Liver (tissue), 9 donors: Measurements from ENCODE around the gene CROCC2. TPM values are rescaled to one million over a fixed set of nuclear protein-coding genes. Genes with fewer than 3 reads are reported as not detected.

Experiments used
- DNase-seq: peaks from one replicate; pipeline ENCODE4 v3.0.0-alpha.2; 2017; ENCODE audit warnings: low spot score
- H3K27ac ChIP-seq, 2 donors: one replicate each; pipeline ENCODE4 v1.7.0; 2013; ENCODE audit warnings: inconsistent platforms in 2 of 2, low read length in 2 of 2, control low read depth in 1 of 2, low read depth in 1 of 2, mild to moderate bottlenecking in 1 of 2
- H3K27me3 ChIP-seq, 4 donors: one replicate each; pipeline versions ENCODE4 v1.6.1 to v1.7.0; 2013; ENCODE audit warnings: low read length in 3 of 4, inconsistent platforms in 1 of 4, mild to moderate bottlenecking in 1 of 4, moderate library complexity in 1 of 4; ENCODE audit not compliant: control insufficient read depth in 4 of 4, insufficient read depth in 4 of 4
- H3K36me3 ChIP-seq, 4 donors: one replicate each; pipeline versions ENCODE4 v1.6.1 to v1.7.0; 2013; ENCODE audit warnings: low read length in 3 of 4, mild to moderate bottlenecking in 3 of 4, low read depth in 1 of 4, moderate library complexity in 1 of 4; ENCODE audit not compliant: control insufficient read depth in 4 of 4, insufficient read depth in 3 of 4
- H3K4me1 ChIP-seq, 4 donors: one replicate each; pipeline versions ENCODE4 v1.6.1 to v1.7.0; 2013; ENCODE audit warnings: low read length in 3 of 4, mild to moderate bottlenecking in 3 of 4, moderate library complexity in 1 of 4; ENCODE audit not compliant: control insufficient read depth in 4 of 4, insufficient read depth in 4 of 4
- H3K4me3 ChIP-seq, 3 donors: one replicate each; pipeline versions ENCODE4 v1.6.1 to v1.7.0; 2013; ENCODE audit warnings: low read length in 3 of 3, control low read depth in 1 of 3, low read depth in 1 of 3, mild to moderate bottlenecking in 1 of 3
- H3K9ac ChIP-seq, 2 donors: one replicate each; pipeline ENCODE4 v1.7.0; 2013; ENCODE audit warnings: low read length in 2 of 2, mild to moderate bottlenecking in 2 of 2, moderate library complexity in 2 of 2, control low read depth in 1 of 2, low read depth in 1 of 2
- H3K9me3 ChIP-seq, 4 donors: one replicate each; pipeline versions ENCODE4 v1.6.1 to v1.7.0; 2013; ENCODE audit warnings: low read length in 3 of 4; ENCODE audit not compliant: control insufficient read depth in 4 of 4
- EGR1 ChIP-seq, 2 donors: IDR thresholded peaks; 2 replicates each; pipeline ENCODE4 v1.6.1; 2016 to 2018; ENCODE audit warnings: antibody characterized with exemption in 2 of 2, low read depth in 2 of 2
- FOXA1 ChIP-seq: IDR thresholded peaks from 2 replicates; pipeline ENCODE4 v1.6.1; 2016; ENCODE audit warnings: antibody characterized with exemption
- FOXA2 ChIP-seq: IDR thresholded peaks from 2 replicates; pipeline ENCODE4 v1.6.1; 2016; ENCODE audit warnings: antibody characterized with exemption
- GABPA ChIP-seq, 2 donors: IDR thresholded peaks in 1 of 2; conservative IDR thresholded peaks in 1 of 2; 2 replicates each; pipeline ENCODE4 v1.6.1; 2016; ENCODE audit warnings: antibody characterized with exemption in 2 of 2, mild to moderate bottlenecking in 1 of 2, moderate library complexity in 1 of 2
- HNF4G ChIP-seq: IDR thresholded peaks from 2 replicates; pipeline ENCODE4 v1.6.1; 2016; ENCODE audit warnings: antibody characterized with exemption
- JUND ChIP-seq, 2 donors: IDR thresholded peaks; 2 replicates each; pipeline ENCODE4 v1.6.1; 2016; ENCODE audit warnings: antibody characterized with exemption in 2 of 2
- NR2F2 ChIP-seq: IDR thresholded peaks from 2 replicates; pipeline ENCODE4 v1.6.1; 2016; ENCODE audit warnings: antibody characterized with exemption
- RAD21 ChIP-seq, 2 donors: IDR thresholded peaks; 2 replicates each; pipeline ENCODE4 v1.6.1; 2016; ENCODE audit warnings: antibody characterized with exemption in 2 of 2, mild to moderate bottlenecking in 2 of 2
- RXRA ChIP-seq, 2 donors: IDR thresholded peaks; 2 replicates each; pipeline ENCODE4 v1.6.1; 2017 to 2018; ENCODE audit warnings: antibody characterized with exemption in 2 of 2, mild to moderate bottlenecking in 1 of 2
- SP1 ChIP-seq: IDR thresholded peaks from 2 replicates; pipeline ENCODE4 v1.6.1; 2018; ENCODE audit warnings: antibody characterized with exemption, mild to moderate bottlenecking
- TAF1 ChIP-seq: conservative IDR thresholded peaks from 2 replicates; pipeline ENCODE4 v1.6.1; 2016; ENCODE audit warnings: antibody characterized with exemption, mild to moderate bottlenecking
- YY1 ChIP-seq: IDR thresholded peaks from 2 replicates; pipeline ENCODE4 v1.6.1; 2016; ENCODE audit warnings: antibody characterized with exemption, mild to moderate bottlenecking
- WGBS: extraction: QIAGEN DNeasy Blood & Tissue Kit; methylation state at CpG from one replicate; pipeline ENCODE4 v1.1.7; 2013; 5-methylcytosine and 5-hydroxymethylcytosine counted together
- polyA plus RNA-seq, 2 donors: library from polyadenylated mRNA; stranded (reverse) in 1 of 2; unstranded in 1 of 2; fragments of 200-250 nt in 1 of 2; fragments of >200 nt in 1 of 2; fragmentation: Nextera tagmentation in 1 of 2; extraction: Ambion mirVana in 1 of 2; gene quantifications; one replicate each; pipeline versions ENCODE4 v1.2.1 to v1.2.3, GENCODE V29; 2013 to 2015
- total RNA-seq, 2 donors: library from RNA; depleted of rRNA; stranded (reverse); fragments of >200 nt; gene quantifications; one replicate each; pipeline ENCODE4 v1.2.3, GENCODE V29; 2014
- TF ChIP-seq, protein P1 (sequence below): fragments of 150-350 bp; IDR thresholded peaks from 2 replicates; pipeline ENCODE4 v1.5.1; 2017; ENCODE audit warnings: improper control_type of control experiment, low read depth, low read length; ENCODE audit not compliant: missing input control
- TF ChIP-seq, protein P2 (sequence below): IDR thresholded peaks from 2 replicates; pipeline ENCODE4 v1.6.1; 2016; ENCODE audit warnings: antibody characterized with exemption
- TF ChIP-seq, protein P3 (sequence below): IDR thresholded peaks from 2 replicates; pipeline ENCODE4 v1.6.1; 2016; ENCODE audit warnings: antibody characterized with exemption, mild to moderate bottlenecking
- donor health status: healthy.
- donor health status: healthy.
- donor health status: healthy.
- donor health status: healthy.
- donor health status: healthy.

The CROCC2 gene
- total and polyA plus RNA-seq, 4 donors: under 0.01 to 0.13 (median 0.05) TPM

DNA sequence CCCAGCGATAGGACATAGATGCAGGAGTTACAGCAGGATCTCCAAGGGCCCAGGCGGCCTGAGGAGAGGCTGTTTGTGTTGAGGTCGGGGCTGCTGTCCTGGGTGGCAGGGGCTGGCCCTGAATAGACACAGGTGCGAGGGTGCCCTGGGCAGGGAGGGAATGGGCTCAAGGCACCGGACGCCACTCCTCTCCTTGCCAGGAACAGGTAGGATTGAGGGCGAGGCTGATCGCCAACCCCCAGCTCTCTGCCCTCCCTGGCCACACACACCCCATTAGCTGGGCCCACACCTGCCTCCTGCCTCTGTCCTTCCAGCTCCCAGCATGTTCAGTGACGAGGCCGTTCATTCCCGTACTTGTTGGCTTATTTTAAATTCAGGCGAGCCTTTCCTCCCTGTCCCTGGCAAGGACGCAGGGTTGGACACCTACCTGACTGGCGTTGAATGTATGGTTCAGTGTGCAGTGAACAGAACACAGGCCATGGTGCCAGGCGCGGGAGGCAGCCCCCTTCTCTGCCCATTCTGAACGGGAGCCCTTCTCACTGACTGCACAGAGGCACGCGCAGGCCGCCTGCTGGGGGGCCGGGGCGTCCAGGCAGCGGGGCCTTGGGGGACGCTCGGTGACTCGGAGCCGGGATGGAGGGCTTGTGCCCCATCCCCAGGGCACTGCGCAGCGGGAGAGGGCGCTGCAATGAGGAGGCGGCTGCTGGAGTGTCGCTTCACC lies 51.0 kb downstream of the CROCC2 start:
- no peak overlapping the region for H3K9ac ChIP-seq
- peaks cover 0 to 22% (median 17%) of the 10 kb centered on the region in 4 donors for H3K4me1 ChIP-seq
- TF ChIP-seq HNF4G (no peak), TAF1 (no peak), RAD21 (IDR thresholded peaks at IDR 0.05) (no peak), RXRA (IDR thresholded peaks at IDR 0.05) (no peak), GABPA (IDR thresholded peaks at IDR 0.05 in 1 of 2, conservative IDR thresholded peaks at IDR 0.05 in 1 of 2) (no peak), NR2F2 (no peak)
- TF ChIP-seq, protein P1, sequence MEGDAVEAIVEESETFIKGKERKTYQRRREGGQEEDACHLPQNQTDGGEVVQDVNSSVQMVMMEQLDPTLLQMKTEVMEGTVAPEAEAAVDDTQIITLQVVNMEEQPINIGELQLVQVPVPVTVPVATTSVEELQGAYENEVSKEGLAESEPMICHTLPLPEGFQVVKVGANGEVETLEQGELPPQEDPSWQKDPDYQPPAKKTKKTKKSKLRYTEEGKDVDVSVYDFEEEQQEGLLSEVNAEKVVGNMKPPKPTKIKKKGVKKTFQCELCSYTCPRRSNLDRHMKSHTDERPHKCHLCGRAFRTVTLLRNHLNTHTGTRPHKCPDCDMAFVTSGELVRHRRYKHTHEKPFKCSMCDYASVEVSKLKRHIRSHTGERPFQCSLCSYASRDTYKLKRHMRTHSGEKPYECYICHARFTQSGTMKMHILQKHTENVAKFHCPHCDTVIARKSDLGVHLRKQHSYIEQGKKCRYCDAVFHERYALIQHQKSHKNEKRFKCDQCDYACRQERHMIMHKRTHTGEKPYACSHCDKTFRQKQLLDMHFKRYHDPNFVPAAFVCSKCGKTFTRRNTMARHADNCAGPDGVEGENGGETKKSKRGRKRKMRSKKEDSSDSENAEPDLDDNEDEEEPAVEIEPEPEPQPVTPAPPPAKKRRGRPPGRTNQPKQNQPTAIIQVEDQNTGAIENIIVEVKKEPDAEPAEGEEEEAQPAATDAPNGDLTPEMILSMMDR: no peak
- H3K27ac ChIP-seq: no peak overlapping the region
- H3K36me3 ChIP-seq: no peaks in the 10 kb centered on the region
- no peaks in the 10 kb centered on the region for H3K9me3 ChIP-seq
- peak; percentile 27 for DNase-seq
- 93% methylated on average over 32 of the region's 32 CpGs for WGBS
- H3K27me3 ChIP-seq: no peaks in the 10 kb centered on the region
- no peak overlapping the region for H3K4me3 ChIP-seq

DNA sequence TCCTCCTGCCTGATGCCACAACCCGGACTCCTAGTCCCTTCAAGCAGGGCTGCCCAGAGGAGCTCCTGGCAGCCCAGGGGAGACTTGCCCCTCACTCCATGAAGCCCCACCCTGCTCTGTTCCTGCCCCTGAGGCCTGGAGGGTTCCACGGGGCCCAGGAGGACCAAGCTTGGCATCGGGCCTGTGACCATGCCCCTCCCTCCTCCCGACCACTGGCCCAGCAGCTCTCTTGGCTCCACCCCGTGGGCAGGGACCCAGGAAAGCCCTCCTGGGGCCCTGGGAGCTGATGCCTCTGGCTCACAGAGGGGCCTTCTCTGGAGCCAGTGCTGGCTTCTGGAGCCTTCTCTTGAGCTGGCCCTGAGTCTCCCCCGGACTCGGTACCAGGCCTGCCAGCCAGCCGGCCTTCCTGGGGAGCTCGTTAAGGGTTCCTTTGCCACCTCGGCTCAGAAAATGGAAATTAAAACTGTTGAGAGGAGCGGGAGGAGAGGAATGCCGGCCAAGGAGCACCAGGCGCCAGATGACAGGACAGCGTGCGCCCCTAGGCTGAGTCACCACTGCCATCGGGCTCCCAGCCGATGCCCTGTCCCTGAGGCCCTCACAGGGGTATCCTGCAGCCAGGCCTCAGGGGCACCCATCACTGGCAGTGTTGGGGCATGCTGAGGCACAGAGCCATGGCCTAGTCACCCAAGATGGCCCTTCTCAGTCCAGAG lies 51.7 kb downstream of the CROCC2 start:
- Histone ChIP-seq H3K9ac (no peak overlapping the region), H3K27me3 (no peaks in the 10 kb centered on the region), H3K4me1 (peaks cover 0 to 28% (median 20%) of the 10 kb centered on the region in 4 donors), H3K9me3 (no peaks in the 10 kb centered on the region), H3K36me3 (no peaks in the 10 kb centered on the region), H3K4me3 (no peak overlapping the region), H3K27ac (no peak overlapping the region)
- TF ChIP-seq FOXA2: no peak
- TF ChIP-seq EGR1 (IDR thresholded peaks at IDR 0.05; ENCODE audit: low read depth in 2 of 2): no peak
- no peak for TF ChIP-seq JUND (IDR thresholded peaks at IDR 0.05)
- no peak for TF ChIP-seq YY1
- 88% methylated on average over 17 of the region's 17 CpGs for WGBS
- DNase-seq: peak; percentile 35

DNA sequence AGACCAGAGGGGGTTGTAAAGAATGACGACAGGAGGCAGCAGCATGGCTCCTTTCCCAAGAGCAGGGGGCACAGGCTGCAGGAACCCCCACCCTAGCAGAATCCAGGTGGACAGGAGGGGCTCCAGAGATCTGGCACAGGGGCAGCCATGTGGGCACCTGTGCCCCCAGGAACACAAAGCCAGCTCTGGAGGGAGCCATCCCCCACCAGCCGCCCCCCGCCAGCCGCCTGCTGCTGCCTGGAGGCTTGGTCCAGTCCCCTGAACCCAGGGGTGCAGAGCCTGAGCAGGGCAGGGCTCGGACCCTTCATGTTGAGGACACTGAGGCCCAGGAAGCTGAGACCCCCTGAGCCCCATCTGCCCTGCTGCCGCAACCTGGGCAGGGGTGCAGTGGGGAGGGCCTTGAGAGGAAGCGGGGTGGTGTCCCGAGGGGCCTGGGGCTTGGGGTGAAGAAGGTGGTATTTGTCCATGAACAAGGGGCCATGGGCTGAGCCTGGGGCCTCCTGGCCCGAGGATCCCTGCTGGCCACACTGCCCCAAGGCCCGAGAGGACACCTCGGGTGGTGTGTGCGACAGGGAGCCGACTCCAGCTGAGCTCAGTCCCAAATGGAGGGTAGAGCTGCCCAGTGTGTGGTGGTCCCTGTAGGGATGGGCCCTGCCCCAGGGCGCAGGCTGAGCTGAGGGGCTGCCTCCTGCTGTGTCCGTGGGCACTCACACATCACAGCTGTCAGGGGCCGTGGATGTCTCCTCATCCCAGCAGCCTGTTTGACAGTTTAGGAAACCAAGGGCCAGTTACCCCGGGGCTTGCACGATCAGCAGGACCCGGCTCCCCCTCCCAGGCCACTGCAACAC lies 52.5 kb downstream of the CROCC2 start:
- Histone ChIP-seq H3K36me3 (no peaks in the 10 kb centered on the region), H3K4me1 (peaks cover 0 to 31% (median 21%) of the 10 kb centered on the region in 4 donors), H3K9me3 (no peaks in the 10 kb centered on the region), H3K9ac (no peak overlapping the region), H3K27ac (no peak overlapping the region), H3K4me3 (no peak overlapping the region), H3K27me3 (no peaks in the 10 kb centered on the region)
- peak; percentile 32 for DNase-seq
- 96% methylated on average over 19 of the region's 19 CpGs for WGBS
- TF ChIP-seq, protein P1: no peak
- TF ChIP-seq YY1 (no peak), NR2F2 (no peak), RAD21 (IDR thresholded peaks at IDR 0.05) (no peak), HNF4G (no peak), SP1 (no peak), JUND (IDR thresholded peaks at IDR 0.05) (no peak), RXRA (IDR thresholded peaks at IDR 0.05) (no peak), FOXA1 (no peak)
- TF ChIP-seq, protein P2, sequence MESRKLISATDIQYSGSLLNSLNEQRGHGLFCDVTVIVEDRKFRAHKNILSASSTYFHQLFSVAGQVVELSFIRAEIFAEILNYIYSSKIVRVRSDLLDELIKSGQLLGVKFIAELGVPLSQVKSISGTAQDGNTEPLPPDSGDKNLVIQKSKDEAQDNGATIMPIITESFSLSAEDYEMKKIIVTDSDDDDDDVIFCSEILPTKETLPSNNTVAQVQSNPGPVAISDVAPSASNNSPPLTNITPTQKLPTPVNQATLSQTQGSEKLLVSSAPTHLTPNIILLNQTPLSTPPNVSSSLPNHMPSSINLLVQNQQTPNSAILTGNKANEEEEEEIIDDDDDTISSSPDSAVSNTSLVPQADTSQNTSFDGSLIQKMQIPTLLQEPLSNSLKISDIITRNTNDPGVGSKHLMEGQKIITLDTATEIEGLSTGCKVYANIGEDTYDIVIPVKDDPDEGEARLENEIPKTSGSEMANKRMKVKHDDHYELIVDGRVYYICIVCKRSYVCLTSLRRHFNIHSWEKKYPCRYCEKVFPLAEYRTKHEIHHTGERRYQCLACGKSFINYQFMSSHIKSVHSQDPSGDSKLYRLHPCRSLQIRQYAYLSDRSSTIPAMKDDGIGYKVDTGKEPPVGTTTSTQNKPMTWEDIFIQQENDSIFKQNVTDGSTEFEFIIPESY: no peak
- TF ChIP-seq, protein P3, sequence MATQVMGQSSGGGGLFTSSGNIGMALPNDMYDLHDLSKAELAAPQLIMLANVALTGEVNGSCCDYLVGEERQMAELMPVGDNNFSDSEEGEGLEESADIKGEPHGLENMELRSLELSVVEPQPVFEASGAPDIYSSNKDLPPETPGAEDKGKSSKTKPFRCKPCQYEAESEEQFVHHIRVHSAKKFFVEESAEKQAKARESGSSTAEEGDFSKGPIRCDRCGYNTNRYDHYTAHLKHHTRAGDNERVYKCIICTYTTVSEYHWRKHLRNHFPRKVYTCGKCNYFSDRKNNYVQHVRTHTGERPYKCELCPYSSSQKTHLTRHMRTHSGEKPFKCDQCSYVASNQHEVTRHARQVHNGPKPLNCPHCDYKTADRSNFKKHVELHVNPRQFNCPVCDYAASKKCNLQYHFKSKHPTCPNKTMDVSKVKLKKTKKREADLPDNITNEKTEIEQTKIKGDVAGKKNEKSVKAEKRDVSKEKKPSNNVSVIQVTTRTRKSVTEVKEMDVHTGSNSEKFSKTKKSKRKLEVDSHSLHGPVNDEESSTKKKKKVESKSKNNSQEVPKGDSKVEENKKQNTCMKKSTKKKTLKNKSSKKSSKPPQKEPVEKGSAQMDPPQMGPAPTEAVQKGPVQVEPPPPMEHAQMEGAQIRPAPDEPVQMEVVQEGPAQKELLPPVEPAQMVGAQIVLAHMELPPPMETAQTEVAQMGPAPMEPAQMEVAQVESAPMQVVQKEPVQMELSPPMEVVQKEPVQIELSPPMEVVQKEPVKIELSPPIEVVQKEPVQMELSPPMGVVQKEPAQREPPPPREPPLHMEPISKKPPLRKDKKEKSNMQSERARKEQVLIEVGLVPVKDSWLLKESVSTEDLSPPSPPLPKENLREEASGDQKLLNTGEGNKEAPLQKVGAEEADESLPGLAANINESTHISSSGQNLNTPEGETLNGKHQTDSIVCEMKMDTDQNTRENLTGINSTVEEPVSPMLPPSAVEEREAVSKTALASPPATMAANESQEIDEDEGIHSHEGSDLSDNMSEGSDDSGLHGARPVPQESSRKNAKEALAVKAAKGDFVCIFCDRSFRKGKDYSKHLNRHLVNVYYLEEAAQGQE: no peak
